Activated CD8-positive, alpha-beta memory T cell treated with anti-CD3 and anti-CD28 coated beads, Interleukin-2, amount 50 U/mL, for 1 hour (primary cell): Measurements from ENCODE around the gene TMEM120A.

Source experiments
- DNase-seq: peaks from one replicate; pipeline ENCODE4 v3.0.0-alpha.2; 2020; ENCODE audit errors: extremely low read depth

TMEM120A gene

GRCh38 chr7:75995052-75995471 is 667 bp upstream of the TMEM120A start:
- DNase-seq: no peak

DNA sequence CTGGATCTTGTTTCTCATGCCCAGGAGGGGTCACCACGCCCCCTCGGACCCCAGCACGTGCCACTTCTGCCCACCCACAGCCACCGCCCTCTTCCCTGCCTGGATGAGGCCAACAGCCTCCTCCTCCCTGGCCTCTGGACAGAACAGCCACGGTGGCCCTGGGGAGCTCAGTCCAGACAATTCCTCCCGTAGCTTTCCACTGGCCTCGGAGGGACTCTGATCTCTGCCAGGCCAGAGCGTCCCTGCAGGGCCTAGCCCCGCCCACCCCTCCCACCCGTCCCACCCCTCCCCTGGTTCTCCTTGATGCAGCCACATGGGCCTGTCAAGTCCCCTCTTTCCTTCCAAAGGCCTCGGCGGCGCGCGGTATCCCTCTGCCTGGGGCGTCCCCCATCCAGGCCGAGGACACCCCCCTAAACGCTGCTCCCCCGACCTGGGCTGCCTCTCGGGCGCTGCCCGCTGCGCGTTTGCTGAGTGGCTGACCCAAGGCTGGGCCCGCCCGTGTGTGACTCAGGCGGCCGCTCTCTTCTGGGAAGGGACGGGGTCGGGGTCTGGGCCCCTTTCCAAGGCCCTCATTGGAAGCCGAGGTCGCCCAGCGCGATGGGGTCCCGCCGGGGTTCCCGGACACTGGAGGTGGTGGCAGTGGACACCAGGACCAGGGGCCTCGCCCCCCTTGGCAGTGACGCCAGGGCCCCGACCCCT is 557 bp downstream of the TMEM120A start:
- no peak for DNase-seq

- no peak for DNase-seq
These were observed 2.2 kb downstream of the TMEM120A start for GRCh38 chr7:75992083-75992755.

- no peak for DNase-seq
These were observed 2.8 kb downstream of the TMEM120A start for GRCh38 chr7:75991531-75992082.

- no peak for DNase-seq
These were observed 4.7 kb downstream of the TMEM120A start for GRCh38 chr7:75989500-75990388.

GRCh38 chr7:75988568-75989499 is 5.6 kb downstream of the TMEM120A start:
- no peak for DNase-seq

- no peak for DNase-seq
These were observed 6.4 kb downstream of the TMEM120A start for GRCh38 chr7:75987805-75988567.

DNA sequence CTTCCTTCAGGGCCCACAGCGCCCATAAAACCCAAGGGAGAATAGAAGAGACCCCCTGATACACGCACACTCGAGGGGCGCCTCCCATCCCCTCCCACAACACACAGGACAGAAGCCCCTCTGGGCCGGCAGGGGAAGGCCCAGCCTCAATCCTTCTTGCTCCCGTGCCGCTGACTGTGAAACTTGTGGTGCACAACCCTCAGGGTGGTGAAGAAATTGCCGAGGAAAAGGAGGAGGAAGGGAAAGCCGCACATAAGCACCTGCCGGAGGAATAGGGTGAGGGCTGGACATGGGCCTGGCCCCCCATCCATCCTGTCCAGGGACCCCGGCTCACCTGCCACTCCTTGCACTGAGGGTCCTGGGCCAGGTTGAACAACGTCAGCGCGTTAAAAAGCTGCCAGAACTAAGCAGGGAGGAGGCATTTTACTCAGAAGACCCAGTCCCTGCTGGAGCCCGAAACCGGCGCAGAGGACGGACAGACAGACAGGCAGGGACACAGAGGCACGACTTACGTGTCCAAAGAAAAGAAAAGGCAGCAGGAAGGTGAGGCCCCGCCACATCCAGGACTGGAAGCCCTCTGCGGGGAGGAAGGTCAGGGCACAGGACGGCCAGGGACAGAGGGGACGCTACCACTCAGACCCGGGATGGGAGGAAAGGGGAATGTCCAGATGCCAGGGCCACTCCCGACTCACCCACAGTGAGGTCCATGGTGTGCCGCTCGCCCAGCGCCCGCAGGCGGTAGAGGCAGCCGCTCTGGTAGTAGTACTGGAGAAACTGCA is 7.2 kb downstream of the TMEM120A start:
- DNase-seq: no peak

DNA sequence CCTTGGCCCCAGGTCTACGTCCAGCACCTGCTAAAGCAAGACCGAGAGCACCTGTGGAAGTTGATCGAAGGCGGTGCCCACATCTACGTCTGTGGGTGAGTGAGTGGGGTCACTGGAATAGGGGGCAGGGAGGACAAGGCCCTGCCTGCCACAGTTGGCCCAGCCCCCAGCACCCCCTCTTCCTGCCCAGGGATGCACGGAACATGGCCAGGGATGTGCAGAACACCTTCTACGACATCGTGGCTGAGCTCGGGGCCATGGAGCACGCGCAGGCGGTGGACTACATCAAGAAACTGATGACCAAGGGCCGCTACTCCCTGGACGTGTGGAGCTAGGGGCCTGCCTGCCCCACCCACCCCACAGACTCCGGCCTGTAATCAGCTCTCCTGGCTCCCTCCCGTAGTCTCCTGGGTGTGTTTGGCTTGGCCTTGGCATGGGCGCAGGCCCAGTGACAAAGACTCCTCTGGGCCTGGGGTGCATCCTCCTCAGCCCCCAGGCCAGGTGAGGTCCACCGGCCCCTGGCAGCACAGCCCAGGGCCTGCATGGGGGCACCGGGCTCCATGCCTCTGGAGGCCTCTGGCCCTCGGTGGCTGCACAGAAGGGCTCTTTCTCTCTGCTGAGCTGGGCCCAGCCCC is 8.1 kb downstream of the TMEM120A start:
- no peak for DNase-seq

DNA sequence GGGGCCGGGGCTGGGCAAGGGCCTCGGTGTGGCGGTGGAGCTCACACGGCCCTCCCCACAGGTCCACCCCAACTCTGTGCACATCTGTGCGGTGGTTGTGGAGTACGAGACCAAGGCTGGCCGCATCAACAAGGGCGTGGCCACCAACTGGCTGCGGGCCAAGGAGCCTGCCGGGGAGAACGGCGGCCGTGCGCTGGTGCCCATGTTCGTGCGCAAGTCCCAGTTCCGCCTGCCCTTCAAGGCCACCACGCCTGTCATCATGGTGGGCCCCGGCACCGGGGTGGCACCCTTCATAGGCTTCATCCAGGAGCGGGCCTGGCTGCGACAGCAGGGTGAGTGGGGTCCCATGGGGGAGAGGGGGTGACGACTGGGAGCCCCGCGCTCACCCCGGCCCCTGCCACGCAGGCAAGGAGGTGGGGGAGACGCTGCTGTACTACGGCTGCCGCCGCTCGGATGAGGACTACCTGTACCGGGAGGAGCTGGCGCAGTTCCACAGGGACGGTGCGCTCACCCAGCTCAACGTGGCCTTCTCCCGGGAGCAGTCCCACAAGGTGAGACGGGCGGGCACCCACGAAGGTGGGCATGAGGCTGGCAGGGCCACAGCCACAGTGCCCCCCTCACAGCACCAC is 8.8 kb downstream of the TMEM120A start:
- no peak for DNase-seq

GRCh38 chr7:75985009-75985517 is 9.3 kb downstream of the TMEM120A start:
- no peak for DNase-seq

GRCh38 chr7:75984130-75985008 is 10.0 kb downstream of the TMEM120A start:
- DNase-seq: no peak

DNA sequence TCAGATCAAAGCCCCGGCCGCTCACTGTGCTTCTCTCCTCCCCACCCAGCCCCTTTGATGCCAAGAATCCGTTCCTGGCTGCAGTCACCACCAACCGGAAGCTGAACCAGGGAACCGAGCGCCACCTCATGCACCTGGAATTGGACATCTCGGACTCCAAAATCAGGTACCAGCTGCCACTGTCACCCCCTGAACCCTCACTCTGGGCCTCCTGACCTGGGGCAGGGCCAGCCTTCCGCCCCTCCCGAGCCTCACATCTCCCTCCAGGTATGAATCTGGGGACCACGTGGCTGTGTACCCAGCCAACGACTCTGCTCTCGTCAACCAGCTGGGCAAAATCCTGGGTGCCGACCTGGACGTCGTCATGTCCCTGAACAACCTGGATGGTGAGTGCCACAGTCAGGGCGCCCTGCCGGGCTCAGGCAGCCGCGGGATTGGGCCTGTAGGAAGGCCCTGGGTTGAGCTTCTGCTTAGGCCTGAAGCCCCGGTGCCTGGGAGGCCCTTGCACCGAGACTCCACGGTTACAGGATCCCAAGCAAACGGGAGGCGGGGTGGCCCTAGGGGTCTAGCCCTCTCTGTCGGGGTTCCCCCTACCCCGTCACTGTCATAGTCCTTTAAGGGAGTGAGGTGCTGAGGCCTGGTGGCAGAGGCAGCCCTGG is 10.8 kb downstream of the TMEM120A start:
- DNase-seq: no peak

DNA sequence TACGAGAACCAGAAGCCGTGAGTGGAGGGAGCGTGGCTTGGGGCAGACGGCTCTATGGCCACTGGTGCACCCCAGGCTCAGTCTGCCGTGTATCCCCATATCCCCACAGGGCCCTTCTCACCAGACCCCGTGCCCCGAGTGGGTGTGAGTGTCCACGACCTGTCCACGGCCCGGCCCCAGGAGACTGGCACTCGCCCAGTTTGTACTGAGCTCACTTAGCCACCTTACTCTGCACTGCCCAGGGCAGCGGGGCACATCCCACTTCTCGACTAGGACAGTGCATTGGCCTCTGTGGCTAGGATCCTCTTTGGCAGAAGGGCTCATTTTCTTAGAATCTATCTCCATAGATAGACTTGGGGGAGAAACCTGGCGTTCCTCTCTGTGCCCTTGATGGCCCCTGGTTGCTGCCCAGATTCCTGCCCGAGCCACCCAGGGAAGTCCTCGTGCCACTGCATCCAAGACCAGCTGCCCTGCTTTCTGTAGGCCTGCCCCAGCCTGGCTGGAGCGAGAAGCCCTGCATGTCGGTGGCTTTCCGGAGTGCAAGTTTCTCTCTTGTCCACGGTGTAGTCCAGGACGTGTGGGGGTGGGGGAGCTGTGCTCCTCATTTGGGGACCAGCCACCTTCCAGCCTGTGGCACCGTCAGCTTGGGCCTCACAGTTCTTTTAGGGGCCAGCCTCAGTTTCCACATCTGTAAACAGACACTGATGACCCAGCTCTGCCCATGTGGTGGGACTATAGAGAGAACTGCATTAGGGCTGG is 11.9 kb downstream of the TMEM120A start:
- no peak for DNase-seq

DNA sequence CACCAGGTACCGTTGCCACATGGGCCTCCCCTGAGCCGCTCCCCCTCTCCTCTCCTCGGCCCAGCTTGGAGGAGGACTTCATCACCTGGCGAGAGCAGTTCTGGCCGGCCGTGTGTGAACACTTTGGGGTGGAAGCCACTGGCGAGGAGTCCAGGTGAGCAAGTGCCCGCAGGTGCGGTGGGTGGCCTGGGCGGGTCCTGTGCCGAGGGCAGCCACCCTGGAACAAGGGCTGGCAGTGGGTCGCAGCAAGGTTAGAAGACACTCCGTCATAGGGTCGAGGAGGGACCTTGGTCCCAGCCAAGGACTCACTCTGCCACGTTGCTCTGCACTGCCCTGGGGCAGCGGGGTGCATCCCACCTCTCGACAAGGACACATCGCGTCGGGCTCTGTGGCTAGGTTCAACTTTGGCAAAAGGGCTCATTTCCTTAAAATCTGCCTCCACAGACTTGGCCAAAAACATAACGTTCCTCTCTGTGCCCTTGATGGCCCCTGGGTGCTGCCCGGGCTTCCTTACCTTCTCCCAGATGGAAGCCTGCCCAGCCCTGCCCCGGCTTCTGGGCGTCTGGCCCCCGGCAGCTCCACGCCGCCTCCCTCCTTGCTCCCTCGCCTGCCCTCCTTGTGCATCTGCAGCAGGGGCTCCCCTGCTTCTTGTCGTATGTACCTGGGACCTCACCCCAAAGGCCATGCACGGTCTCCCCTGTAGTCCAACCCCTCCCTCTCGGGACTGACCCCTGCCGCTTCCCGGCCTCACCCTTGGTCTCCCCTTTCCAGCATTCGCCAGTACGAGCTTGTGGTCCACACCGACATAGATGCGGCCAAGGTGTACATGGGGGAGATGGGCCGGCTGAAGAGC is 12.7 kb downstream of the TMEM120A start:
- no peak for DNase-seq
